Activated T-cell treated with anti-CD3 and anti-CD28 coated beads, Interleukin-2, amount 50 U/mL, for 4 hours (primary cell): Measurements from ENCODE around the gene CEP131. TPM values are rescaled to one million over a fixed set of nuclear protein-coding genes. Genes with fewer than 3 reads are reported as not detected.

Experiments
- ATAC-seq, 2 donors: fragments of 200-7000 bp; cut with Tn5 transposase; one replicate each; pipeline ENCODE4 v1.10.0; 2021
- DNase-seq: peaks from one replicate; pipeline ENCODE4 v3.0.0-alpha.2; 2020
- H3K27me3 Mint-ChIP-seq: one replicate; pipeline ENCODE4 v1.8.0; 2021; ENCODE audit warnings: low read depth, mixed read lengths
- H3K36me3 Mint-ChIP-seq: one replicate; pipeline ENCODE4 v1.8.0; 2022; ENCODE audit warnings: mixed read lengths; ENCODE audit not compliant: insufficient read depth
- H3K4me1 Mint-ChIP-seq: one replicate; pipeline ENCODE4 v1.8.0; 2021; ENCODE audit warnings: low read depth, mixed read lengths
- H3K4me3 Mint-ChIP-seq: one replicate; pipeline ENCODE4 v1.8.0; 2021; ENCODE audit warnings: mild to moderate bottlenecking, moderate library complexity, mixed read lengths
- H3K9me3 Mint-ChIP-seq: one replicate; pipeline ENCODE4 v1.8.0; 2021; ENCODE audit warnings: mixed read lengths
- total RNA-seq, 3 donors: library from RNA; stranded (reverse); gene quantifications; one replicate each; pipeline ENCODE4 v1.2.1, GENCODE V29; 2021

CEP131 gene
- total RNA-seq, 3 donors from 2014 or later = 12.3 to 12.8 (median 12.7) TPM

DNA sequence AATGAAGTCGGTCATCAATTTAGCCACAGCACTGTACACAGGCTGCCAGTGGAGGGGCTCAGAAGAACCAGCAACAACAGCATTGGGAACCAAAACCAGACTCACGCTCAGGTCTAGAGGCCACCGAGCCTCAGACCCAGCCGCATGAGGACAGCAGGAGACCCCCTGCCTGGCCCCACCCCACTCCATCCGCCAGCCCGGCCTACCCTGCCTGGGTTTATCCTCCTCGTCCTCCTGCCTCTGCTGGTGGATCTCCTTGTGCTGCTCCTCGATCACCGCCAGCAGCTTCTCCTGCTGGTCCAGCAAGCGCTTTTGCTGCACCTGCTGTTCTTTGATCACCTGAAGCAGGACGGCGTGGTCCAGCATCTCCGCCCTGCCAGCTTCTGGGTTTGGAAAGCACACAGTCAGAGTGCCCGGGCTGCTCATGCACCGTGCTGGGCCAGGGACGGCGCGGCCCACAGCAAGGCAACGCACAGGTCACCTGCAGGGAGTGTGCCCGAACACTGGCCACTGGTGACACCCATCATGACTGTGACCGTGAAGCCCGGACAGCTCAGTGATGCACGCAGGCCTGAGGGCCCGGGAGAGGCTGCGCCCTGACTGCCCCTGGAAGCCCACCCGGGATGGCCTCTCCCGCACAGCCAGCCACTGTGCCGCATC is 24.0 kb upstream of the CEP131 start:
- DNase-seq (no peak), ATAC-seq (no peak)
- Mint-ChIP-seq H3K9me3 (no peaks in the 10 kb centered on the region), H3K27me3 (no peaks in the 10 kb centered on the region), H3K4me1 (peaks cover 10% of the 10 kb centered on the region), H3K4me3 (no peak overlapping the region), H3K36me3 (peaks cover 9% of the 10 kb centered on the region)

DNA sequence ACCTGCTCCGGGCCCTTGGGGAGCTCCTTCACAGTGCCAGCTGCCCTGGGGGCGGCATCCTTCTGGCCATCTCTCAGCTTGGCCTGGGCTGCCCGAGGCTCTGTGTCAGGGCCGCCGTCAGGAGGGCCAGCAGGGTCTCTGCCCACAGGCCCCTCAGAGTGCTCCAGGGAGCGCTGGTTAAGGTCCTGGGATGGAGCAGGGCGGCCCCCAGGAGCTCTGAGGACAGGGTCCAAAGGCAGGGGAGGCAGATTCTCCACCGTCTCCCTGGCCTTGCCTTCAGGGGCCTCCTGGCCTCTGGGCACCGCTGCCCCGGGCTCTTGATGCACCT is 23.5 kb upstream of the CEP131 start:
- Mint-ChIP-seq H3K9me3 (no peaks in the 10 kb centered on the region), H3K36me3 (peaks cover 11% of the 10 kb centered on the region), H3K4me1 (peaks cover 13% of the 10 kb centered on the region), H3K4me3 (no peak overlapping the region), H3K27me3 (no peaks in the 10 kb centered on the region)
- ATAC-seq (no peak), DNase-seq (no peak)

DNA sequence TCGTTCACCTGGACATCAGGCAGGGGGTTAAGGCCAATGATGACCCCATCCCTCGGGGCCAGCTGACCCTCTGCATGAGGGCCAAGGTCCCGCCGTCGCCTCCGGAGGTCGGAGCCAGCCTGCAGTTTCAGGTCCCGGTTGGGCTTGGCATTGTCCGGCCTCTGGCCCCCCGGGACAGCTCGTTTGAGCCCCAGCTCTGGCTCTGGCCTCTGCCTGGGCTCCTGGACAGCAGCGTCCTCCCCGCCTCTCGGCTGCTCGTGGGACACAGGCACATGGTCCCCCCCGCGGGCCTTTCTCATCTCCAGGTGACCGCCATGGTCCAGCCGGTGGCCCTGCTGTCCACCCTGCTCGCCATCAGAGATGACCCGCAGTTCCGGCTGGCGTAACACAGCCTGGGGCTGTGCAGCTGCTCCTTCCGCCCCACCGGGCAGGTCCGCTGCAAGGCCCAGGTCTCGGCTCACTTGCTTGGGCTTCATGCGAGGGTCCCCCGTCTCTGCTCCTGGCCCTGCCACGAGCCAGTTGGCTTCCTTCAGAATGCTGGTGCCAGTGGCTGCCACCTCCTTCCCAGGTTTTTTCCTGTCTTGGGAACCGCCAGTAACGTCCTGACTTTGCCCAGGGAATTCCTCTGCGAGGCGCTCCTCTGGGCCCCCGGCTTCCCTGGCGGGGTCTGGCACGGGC is 23.0 kb upstream of the CEP131 start:
- no peak for DNase-seq
- Mint-ChIP-seq H3K4me1 (peaks cover 15% of the 10 kb centered on the region), H3K9me3 (no peaks in the 10 kb centered on the region), H3K36me3 (peaks cover 9% of the 10 kb centered on the region), H3K4me3 (no peak overlapping the region), H3K27me3 (no peaks in the 10 kb centered on the region)
- ATAC-seq = no peak

- H3K36me3 Mint-ChIP-seq = peaks cover 5% of the 10 kb centered on the region
- H3K9me3 Mint-ChIP-seq = no peaks in the 10 kb centered on the region
- H3K27me3 Mint-ChIP-seq = no peaks in the 10 kb centered on the region
- ATAC-seq = peak; percentile 17 to 39
- H3K4me1 Mint-ChIP-seq = peaks cover 20% of the 10 kb centered on the region
- no peak overlapping the region for H3K4me3 Mint-ChIP-seq
- no peak for DNase-seq
Observed at GRCh38 chr17:81245024-81245664, 22.4 kb upstream of the CEP131 start.

DNA sequence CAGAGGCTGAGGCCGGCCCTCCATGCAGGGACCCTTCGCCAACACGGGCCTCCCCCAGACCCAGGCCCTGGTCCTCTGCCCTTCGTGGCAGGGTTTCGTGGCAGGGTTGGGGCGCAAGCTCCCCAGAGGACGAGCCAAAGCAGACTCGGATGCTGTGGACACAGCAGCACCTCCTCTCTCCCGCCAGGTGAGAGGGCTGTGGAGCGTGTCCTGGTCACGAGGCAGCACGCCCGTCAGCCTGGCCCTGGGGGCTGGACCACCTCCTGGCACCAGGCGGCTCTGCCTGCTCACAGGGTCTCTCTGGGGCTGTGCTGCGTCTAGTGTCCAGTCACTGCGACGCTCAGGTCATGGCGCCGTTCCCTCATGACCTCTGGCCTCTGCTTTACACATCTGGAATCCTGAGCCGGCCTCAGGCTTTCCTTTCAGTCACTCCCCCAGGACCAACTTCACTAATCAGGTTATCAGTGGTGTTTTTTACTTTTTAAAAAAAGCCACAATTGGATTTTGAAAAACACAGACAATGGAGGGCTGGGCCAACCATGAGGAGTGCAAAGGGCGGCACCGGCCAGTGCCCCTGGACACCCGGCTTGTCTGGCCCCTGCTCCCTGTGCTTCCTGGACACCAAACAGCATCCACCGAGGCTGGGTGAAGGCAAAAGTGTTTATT is 21.7 kb upstream of the CEP131 start:
- no peaks in the 10 kb centered on the region for H3K27me3 Mint-ChIP-seq
- DNase-seq (no peak), ATAC-seq (no peak)
- no peaks in the 10 kb centered on the region for H3K9me3 Mint-ChIP-seq
- peaks cover 2% of the 10 kb centered on the region for H3K36me3 Mint-ChIP-seq
- peaks cover 23% of the 10 kb centered on the region for H3K4me1 Mint-ChIP-seq
- no peak overlapping the region for H3K4me3 Mint-ChIP-seq

- Mint-ChIP-seq H3K36me3 (peaks cover 2% of the 10 kb centered on the region), H3K9me3 (no peaks in the 10 kb centered on the region), H3K4me1 (peaks cover 23% of the 10 kb centered on the region), H3K27me3 (no peaks in the 10 kb centered on the region), H3K4me3 (no peak overlapping the region)
- DNase-seq = no peak
- no peak for ATAC-seq
Observed at GRCh38 chr17:81243333-81243664, 20.5 kb upstream of the CEP131 start.

DNA sequence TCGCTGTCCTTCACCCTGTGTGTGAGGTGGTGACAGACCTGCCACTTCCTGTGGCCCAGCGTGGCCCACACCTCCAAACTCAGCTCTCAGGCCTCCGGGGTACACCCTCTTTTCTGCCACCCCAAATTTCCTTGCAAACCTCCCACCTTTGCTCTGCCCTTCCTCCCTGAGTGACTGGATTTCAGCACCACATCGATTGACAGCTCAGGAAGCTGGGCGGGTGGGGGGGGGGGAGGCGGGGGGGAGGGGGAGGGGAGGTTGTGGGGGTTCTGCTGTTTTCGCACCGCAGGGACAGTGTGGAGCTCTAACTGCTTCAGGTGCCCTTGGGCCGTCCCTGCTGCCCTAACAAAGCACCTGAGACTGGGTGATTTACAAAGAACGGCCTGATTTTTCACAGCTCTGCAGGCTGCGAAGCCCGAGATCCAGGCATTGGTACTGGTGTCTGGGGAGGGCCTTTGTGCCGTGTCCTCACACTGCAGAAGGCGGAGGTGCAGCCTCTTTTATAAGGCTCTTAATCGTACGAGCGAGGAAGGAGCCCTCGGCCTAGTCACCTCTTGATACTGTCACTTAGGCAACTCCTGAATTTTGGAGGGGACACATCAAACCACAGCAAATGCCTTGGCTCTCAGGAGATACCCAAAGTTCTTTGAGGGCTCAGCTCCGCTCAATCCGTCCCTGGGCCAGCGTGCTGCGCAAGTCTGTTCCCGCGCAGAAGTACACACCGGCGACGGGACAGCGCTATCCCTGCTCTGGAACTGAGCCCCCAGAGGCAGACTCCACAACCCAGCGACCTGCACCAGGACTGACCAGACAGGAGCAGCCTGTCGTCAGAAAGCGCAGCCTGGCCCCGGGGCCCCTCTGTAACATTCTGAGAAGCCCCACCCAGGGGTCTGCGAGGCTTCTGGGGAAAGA is 19.9 kb upstream of the CEP131 start:
- H3K4me3 Mint-ChIP-seq = peak overlapping the region; percentile 38
- H3K36me3 Mint-ChIP-seq = peaks cover 2% of the 10 kb centered on the region
- no peaks in the 10 kb centered on the region for H3K9me3 Mint-ChIP-seq
- no peak for ATAC-seq
- DNase-seq = no peak
- peaks cover 28% of the 10 kb centered on the region for H3K4me1 Mint-ChIP-seq
- no peaks in the 10 kb centered on the region for H3K27me3 Mint-ChIP-seq

DNA sequence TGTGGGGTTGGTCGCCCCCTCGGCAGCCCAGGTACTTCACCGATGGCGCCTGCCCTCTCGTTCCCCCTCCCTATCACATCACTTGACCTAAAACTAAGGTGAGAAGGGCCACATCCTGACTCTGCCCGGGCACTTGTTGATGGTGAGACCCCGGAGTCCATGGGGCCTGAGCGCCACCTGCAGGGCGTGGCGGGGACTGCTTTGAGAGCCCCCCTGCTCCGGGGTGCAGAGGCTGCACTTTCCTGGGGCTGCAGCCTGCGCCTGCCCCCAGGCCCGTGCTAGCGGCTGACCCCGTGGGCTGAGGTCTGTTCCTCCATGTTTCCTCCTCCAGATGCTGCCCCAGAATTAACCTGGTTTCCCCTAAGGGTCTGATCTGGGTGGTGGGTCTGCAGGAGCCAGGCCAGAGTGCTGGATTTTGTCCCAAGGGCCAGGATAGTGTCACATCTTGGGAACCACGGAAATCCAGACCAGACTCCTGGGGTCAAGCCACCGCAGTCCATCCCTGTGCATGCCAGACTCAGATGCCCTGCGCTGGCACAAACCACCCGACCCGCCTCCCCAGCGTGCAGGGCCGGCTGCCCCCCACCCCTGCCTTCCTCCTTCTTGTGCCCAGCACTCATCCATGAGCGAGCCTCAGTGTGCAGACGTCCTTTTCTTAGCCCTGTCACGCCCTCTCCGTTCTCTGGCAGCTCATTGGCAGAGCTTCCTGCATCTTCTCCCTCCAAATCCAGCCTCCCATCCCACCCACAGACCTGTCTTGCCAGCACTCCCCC is 19.1 kb upstream of the CEP131 start:
- DNase-seq = peak; percentile 59
- Mint-ChIP-seq H3K4me3 (peak overlapping the region; percentile 95), H3K9me3 (no peaks in the 10 kb centered on the region), H3K4me1 (peaks cover 34% of the 10 kb centered on the region), H3K27me3 (no peaks in the 10 kb centered on the region), H3K36me3 (peaks cover 2% of the 10 kb centered on the region)
- no peak for ATAC-seq

DNA sequence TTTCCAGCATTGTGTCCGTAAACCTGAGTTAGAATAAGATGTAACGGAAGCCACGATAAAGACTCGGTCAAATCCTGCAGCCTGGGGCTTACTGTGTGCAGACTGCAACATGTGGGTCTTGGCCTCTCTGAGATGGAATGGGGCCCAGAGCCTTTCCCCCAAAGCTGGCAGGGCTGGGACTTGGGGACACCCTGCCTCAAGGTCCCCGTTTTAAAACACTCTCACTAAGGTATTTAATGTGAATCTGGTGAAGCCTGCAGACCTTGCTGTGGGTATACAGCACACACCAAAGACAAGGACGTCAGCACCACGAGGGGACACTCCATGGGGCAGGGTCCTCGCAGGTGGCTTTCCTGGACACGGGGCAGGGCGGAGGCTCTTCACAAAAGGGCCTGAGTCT is 18.4 kb upstream of the CEP131 start:
- peaks cover 34% of the 10 kb centered on the region for H3K4me1 Mint-ChIP-seq

GRCh38 chr17:81240761-81241160 is 18.0 kb upstream of the CEP131 start:
- no peak for ATAC-seq
- Mint-ChIP-seq H3K9me3 (no peaks in the 10 kb centered on the region), H3K36me3 (peaks cover 2% of the 10 kb centered on the region), H3K4me1 (peaks cover 34% of the 10 kb centered on the region), H3K27me3 (no peaks in the 10 kb centered on the region), H3K4me3 (peak overlapping the region; percentile 95)
- no peak for DNase-seq

More for the DNA sequence above, 18.4 kb upstream of the CEP131 start:
- DNase-seq (no peak), ATAC-seq (no peak)
- Mint-ChIP-seq H3K4me3 (peak overlapping the region; percentile 95), H3K36me3 (peaks cover 2% of the 10 kb centered on the region), H3K27me3 (no peaks in the 10 kb centered on the region), H3K9me3 (no peaks in the 10 kb centered on the region)

DNA sequence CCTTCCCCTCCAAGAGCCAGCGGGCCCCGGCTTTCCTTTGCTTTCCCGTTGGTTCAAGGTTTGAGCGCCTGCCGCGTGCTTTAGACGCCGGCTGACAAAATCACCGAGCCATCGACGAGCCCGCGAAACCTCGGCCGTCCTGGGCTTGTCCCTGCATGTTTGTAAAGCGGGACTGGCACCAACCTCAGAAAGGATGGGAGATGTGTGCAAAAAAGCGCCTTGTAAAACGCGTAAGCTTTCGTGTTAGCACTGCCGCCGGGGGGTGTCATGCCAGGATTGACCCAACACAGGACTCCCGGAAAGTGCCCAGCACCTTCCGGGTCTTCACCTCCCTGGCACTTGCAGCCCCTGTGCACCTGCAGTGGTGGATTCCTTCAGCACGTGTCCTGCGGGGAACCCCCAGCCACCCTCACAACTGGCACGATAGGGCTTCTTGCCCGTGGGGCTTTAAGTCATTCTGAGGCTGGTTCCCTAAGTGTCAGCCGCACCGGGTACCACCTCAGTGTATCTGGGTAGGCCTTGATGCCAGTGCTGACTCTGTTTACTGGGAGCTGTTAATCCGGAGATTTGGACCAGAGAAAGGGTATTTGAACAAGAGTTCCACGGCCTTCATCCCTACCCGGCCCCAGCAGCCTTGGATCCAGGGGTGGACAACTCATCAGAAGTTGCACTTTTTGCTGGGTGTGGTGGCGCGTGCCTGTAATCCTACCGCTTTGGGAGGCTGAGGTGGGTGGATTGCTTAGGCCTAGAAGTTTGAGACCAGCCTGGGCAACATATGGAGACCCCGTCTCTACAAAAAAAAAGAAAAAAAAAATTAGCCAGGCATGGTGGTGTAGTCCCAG is 17.2 kb upstream of the CEP131 start:
- DNase-seq (peak; percentile 39), ATAC-seq (peak; percentile 5)
- Mint-ChIP-seq H3K4me3 (peak overlapping the region; percentile 95), H3K9me3 (no peaks in the 10 kb centered on the region), H3K27me3 (no peaks in the 10 kb centered on the region), H3K36me3 (peaks cover 3% of the 10 kb centered on the region), H3K4me1 (peaks cover 34% of the 10 kb centered on the region)

DNA sequence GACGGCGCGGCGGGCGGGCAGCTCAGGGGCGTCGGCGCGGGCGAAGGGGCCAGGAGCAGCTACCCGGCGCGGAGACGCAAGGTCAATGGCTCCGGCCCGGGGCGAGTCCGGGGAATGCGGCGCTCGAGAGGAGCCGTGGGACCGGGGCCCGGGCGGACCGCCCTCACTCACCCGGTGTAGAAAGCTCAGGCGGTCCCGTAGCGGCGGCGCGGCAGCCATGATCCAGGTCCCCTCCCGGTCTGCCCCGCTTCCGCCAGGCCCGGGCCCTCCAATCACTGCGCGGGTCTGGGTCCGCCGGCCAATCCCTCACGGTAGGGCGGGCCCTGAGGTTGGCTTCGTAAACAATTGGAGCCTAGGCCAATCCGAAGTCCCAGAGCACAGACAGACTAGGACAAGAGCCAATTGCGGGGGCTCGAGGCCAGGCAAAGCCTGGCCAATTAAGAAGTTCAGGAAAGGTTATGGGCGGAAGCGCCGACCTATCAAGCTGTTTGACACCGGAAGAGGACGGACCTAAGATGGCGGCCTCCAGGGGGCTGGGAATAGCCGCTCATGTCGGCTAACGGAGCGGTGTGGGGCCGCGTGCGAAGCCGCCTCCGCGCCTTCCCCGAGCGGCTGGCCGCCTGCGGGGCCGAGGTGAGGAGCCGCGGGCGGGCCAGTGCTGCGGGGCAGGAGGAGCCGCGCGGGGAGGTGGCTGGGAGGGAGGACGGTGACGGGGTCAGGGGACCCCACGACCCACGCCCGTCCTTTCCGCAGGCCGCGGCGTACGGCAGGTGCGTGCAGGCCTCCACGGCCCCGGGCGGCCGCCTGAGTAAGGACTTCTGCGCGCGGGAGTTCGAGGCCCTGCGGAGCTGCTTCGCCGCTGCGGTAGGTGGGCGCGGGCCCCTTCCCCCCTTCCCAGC is 16.3 kb upstream of the CEP131 start, which contains the start of the genes NDUFAF8 and TEPSIN:
NDUFAF8 (plus strand) TSS at position 504 of the 899 bp plus-strand sequence; CDS start at position 550, 46 bp downstream.
TEPSIN (minus strand) TSS at position 241 of the 899 bp plus-strand sequence; CDS start at position 219, 22 bp downstream.
- H3K27me3 Mint-ChIP-seq = no peaks in the 10 kb centered on the region
- H3K36me3 Mint-ChIP-seq = peaks cover 6% of the 10 kb centered on the region
- peak within 1 kb of the TSS; percentile 95 for H3K4me3 Mint-ChIP-seq
- peaks cover 35% of the 10 kb centered on the region for H3K4me1 Mint-ChIP-seq
- ATAC-seq = peak; percentile 94 to 95
- no peaks in the 10 kb centered on the region for H3K9me3 Mint-ChIP-seq
- peak; percentile 91 for DNase-seq
